DND-41 (cell line): ENCODE results near the gene ASCL2.

Experiments used
- ATAC-seq: fragments of 200-7000 bp; cut with Tn5 transposase; 3 replicates; pipeline ENCODE4 v1.9.1; 2021; ENCODE audit warnings: low read depth; ENCODE audit not compliant: insufficient read depth
- DNase-seq: peaks from one replicate; pipeline ENCODE4 v3.0.0-alpha.2; 2020
- H2AFZ ChIP-seq: 2 replicates; pipeline ENCODE4 v1.6.0; 2012; ENCODE audit warnings: low read depth, low read length
- H3K27ac ChIP-seq: 2 replicates; pipeline ENCODE4 v1.5.1; 2012; ENCODE audit warnings: low read length, inconsistent platforms
- H3K27me3 ChIP-seq: fragments of 200-600 bp; sonication (generic); 2 replicates; pipeline ENCODE4 v1.6.0; 2012; ENCODE audit warnings: low read length, mild to moderate bottlenecking, inconsistent platforms; ENCODE audit not compliant: insufficient read depth, poor library complexity
- H3K36me3 ChIP-seq: 2 replicates; pipeline ENCODE4 v1.5.1; 2012; ENCODE audit warnings: low read length, inconsistent platforms; ENCODE audit not compliant: insufficient read depth
- H3K4me1 ChIP-seq: 2 replicates; pipeline ENCODE4 v1.5.1; 2012; ENCODE audit warnings: mild to moderate bottlenecking, low read length; ENCODE audit not compliant: insufficient read depth
- H3K4me2 ChIP-seq: 2 replicates; pipeline ENCODE4 v1.6.0; 2012; ENCODE audit warnings: mild to moderate bottlenecking, moderate library complexity, low read length, inconsistent platforms; ENCODE audit not compliant: insufficient read depth
- H3K4me3 ChIP-seq, 2 experiments: fragments of 200-600 bp in 1 of 2; shearing (Covaris generic) in 1 of 2; 2 replicates each; pipeline ENCODE4 v1.5.1; 2012 to 2016; ENCODE audit warnings: inconsistent platforms in 2 of 2, low read length in 2 of 2, mild to moderate bottlenecking in 2 of 2, low read depth in 1 of 2, moderate library complexity in 1 of 2
- H3K79me2 ChIP-seq: 2 replicates; pipeline ENCODE4 v1.6.0; 2012; ENCODE audit warnings: low read length, inconsistent platforms; ENCODE audit not compliant: insufficient read depth
- H3K9ac ChIP-seq: 2 replicates; pipeline ENCODE4 v1.6.0; 2012; ENCODE audit warnings: low read depth, mild to moderate bottlenecking, inconsistent platforms, low read length, moderate library complexity
- H3K9me3 ChIP-seq: 2 replicates; pipeline ENCODE4 v1.5.1; 2012; ENCODE audit warnings: low read length, moderate library complexity, mild to moderate bottlenecking, inconsistent platforms; ENCODE audit not compliant: insufficient read depth, severe bottlenecking
- H4K20me1 ChIP-seq: 2 replicates; pipeline ENCODE4 v1.6.0; 2012; ENCODE audit warnings: low read length; ENCODE audit not compliant: insufficient read depth
- EZH2 ChIP-seq: IDR thresholded peaks from 3 replicates; pipeline ENCODE4 v1.6.1; 2012; ENCODE audit warnings: borderline replicate concordance, low read depth, mild to moderate bottlenecking, moderate library complexity, low read length, inconsistent platforms; ENCODE audit not compliant: severe bottlenecking
- TF ChIP-seq, protein P1 (sequence below): IDR thresholded peaks from 2 replicates; pipeline ENCODE4 v1.5.1; 2012; ENCODE audit warnings: borderline replicate concordance, low read length, moderate library complexity, mild to moderate bottlenecking; ENCODE audit not compliant: poor library complexity, severe bottlenecking; ENCODE audit errors: extremely low read depth

ASCL2 gene

DNA sequence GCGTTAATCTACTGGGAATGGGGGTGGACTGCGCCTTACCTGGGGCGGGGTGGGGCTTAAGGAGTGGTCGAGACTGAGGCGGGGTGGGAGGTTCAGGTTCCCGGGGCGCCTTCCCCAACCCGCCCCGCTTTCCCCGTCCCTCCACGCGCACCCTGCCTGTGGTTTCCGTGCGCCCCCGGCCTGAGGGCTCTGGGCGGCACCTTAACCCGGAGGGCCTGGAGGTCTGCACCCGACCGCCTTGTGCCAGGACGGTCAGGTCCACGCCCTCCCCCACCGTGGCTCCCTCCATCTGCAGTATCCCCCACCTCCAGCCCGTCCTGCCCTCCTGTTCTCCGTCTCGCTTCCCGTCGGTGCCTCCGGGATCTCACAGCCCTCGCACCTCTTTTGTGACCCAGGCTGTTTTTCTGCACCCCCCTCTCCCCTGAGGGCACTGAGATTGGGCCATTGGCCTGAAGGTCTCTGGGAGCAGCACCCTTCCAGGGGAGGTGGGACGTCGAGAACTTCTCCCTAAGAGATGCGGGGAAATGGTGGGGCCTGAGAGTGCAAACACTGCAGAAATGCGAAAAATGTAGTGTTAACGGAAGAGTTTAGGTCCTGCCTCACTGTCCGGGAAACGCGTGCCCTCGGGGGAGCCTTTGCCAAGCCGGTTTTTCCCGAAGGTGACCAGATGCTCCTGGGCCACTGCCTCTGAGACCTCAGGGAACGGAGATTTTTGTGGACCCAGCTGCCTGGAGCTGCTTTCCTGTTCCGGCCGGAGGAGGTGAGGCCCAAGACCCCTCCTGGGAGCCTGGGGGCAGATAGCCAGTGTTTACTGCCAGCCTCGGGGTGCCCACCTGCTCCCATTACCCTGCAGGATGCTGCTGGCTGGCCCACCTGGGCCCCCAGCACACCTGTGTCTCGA lies 1.2 kb upstream of the ASCL2 start:
- H3K27me3 ChIP-seq = no peaks in the 10 kb centered on the region
- H4K20me1 ChIP-seq = no peaks in the 10 kb centered on the region
- DNase-seq (no peak), ATAC-seq (no peak)
- H3K4me3 ChIP-seq = no peak overlapping the region
- no peaks in the 10 kb centered on the region for H3K9me3 ChIP-seq
- H3K4me1 ChIP-seq = peaks cover 35% of the 10 kb centered on the region
- no peak overlapping the region for H3K27ac ChIP-seq
- no peak overlapping the region for H3K9ac ChIP-seq
- H2AFZ ChIP-seq = no peak overlapping the region
- no peaks in the 10 kb centered on the region for H3K79me2 ChIP-seq
- no peaks in the 10 kb centered on the region for H3K36me3 ChIP-seq
- H3K4me2 ChIP-seq = no peak overlapping the region
- TF ChIP-seq, protein P1, sequence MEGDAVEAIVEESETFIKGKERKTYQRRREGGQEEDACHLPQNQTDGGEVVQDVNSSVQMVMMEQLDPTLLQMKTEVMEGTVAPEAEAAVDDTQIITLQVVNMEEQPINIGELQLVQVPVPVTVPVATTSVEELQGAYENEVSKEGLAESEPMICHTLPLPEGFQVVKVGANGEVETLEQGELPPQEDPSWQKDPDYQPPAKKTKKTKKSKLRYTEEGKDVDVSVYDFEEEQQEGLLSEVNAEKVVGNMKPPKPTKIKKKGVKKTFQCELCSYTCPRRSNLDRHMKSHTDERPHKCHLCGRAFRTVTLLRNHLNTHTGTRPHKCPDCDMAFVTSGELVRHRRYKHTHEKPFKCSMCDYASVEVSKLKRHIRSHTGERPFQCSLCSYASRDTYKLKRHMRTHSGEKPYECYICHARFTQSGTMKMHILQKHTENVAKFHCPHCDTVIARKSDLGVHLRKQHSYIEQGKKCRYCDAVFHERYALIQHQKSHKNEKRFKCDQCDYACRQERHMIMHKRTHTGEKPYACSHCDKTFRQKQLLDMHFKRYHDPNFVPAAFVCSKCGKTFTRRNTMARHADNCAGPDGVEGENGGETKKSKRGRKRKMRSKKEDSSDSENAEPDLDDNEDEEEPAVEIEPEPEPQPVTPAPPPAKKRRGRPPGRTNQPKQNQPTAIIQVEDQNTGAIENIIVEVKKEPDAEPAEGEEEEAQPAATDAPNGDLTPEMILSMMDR = no peak
- TF ChIP-seq EZH2 = no peak

DNA sequence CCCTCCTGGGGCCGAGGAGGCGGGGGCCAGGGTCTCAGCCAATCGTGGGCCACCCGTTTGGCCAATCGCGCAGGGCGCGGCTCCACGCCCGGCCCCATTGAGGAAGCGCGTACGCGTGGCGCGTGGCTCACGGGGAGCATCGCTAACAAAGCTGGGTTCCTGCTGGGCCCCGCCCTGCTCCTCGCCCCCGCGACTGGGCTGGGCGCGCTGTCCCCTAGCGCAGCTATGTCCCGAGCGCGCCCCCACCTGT lies 614 bp upstream of the ASCL2 start:
- no peak overlapping the region for H3K4me2 ChIP-seq
- no peaks in the 10 kb centered on the region for H3K27me3 ChIP-seq
- no peaks in the 10 kb centered on the region for H4K20me1 ChIP-seq
- no peak overlapping the region for H3K27ac ChIP-seq
- TF ChIP-seq, protein P1 = no peak
- H3K4me3 ChIP-seq = no peak overlapping the region
- H3K9me3 ChIP-seq = no peaks in the 10 kb centered on the region
- H3K36me3 ChIP-seq = no peaks in the 10 kb centered on the region
- no peak overlapping the region for H2AFZ ChIP-seq
- no peaks in the 10 kb centered on the region for H3K79me2 ChIP-seq
- peaks cover 41% of the 10 kb centered on the region for H3K4me1 ChIP-seq
- no peak for DNase-seq
- no peak for ATAC-seq
- no peak overlapping the region for H3K9ac ChIP-seq

DNA sequence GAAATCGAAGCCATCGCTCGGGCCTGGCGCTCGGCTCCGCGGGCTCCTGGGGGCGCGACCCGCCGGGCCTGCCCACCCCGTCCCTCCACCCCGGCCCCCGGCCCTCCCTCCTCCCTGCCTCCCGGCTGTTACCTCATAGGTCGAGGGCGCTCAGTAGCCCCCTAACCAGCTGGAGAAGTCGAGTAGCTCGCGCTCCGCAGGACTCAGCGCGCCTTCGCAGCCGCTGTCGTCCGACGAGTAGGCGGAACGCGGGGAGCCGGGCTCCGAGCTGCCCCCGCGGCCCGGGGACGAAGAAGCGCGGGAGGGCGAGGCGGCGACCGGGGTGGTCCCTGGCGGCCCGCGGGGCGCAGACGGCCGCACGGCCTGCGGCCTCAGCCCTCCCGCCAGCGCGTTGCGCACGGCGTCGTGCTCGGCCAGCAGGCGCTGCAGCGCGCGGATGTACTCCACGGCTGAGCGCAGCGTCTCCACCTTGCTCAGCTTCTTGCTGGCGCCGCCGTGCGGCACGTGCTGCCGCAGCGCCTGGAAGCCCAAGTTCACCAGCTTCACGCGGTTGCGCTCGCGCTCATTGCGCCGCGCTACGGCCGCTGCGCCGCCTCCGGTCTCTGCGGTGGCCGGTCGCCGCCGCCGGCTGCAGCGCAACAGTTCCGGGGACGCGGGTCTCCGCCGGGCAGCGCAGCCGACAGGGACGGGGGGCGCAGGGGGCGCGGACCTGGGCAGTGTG lies 627 bp downstream of the ASCL2 start:
- no peak for TF ChIP-seq EZH2
- TF ChIP-seq, protein P1 = no peak
- peak overlapping the region; percentile 20 to 60; a peak in 3 of 4 replicates for H3K4me3 ChIP-seq
- H3K9ac ChIP-seq = peak overlapping the region; percentile 74
- no peak for DNase-seq
- ATAC-seq = peak; percentile 17; the same call in 2 of the 3 replicates
- H3K27me3 ChIP-seq = no peaks in the 10 kb centered on the region
- no peaks in the 10 kb centered on the region for H4K20me1 ChIP-seq
- H3K27ac ChIP-seq = peak overlapping the region; percentile 96
- H3K4me1 ChIP-seq = peaks cover 53% of the 10 kb centered on the region
- H3K4me2 ChIP-seq = peak overlapping the region; percentile 54
- peak overlapping the region; percentile 70 for H2AFZ ChIP-seq
- no peaks in the 10 kb centered on the region for H3K36me3 ChIP-seq
- no peaks in the 10 kb centered on the region for H3K9me3 ChIP-seq
- H3K79me2 ChIP-seq = no peaks in the 10 kb centered on the region
